Activated CD4-positive, alpha-beta T cell treated with anti-CD3 and anti-CD28 coated beads, Interleukin-2, amount 50 U/mL, for 48 hours (primary cell): ENCODE measurements around the gene PPP1CB.
"Not testable (repeated sequence)": the region's sequence is repeated elsewhere in the genome, so short reads cannot be mapped to it uniquely, and the experiment has no call there.

Experiments
- DNase-seq, 2 experiments: peaks; one replicate each; pipeline ENCODE4 v3.0.0-alpha.2; 2020

PPP1CB gene

DNA sequence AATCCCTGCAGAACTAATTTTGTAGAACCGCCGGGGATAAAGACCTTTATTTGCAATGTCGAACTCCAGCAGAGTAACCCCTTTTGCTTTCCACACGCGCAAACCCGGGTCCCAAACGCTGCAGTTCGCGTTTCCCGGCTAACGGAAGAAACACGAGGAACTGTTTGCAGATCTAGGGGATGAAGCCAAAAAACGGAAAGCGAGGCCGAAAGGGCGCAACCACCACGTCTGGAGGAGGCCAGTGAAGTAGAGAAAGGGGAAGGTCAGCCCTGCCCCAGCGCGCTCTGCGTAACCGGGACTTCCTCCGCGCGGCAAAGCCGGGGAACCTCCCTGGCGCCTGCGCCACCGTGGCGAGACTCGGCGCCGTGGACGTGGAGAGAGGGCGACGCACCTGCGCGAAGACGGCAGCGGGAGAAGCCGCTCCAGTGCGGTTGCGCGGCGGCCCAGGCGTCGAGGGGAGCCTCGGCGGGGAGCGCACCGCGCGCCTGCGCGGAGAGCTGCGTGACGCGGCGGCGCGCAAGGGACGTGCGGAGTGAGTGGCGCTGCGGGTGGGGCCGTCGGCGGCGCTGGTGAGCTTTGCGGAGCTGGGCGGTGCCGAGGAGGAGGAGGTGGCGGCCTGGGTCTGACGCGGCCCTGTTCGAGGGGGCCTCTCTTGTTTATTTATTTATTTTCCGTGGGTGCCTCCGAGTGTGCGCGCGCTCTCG lies at the start of gene PPP1CB:
Gene PPP1CB, plus strand, starts transcription at position 579 of the 704 bp plus-strand sequence. CDS start 295 bp downstream, outside the sequence.
- DNase-seq: peak; percentile 92 to 93

DNA sequence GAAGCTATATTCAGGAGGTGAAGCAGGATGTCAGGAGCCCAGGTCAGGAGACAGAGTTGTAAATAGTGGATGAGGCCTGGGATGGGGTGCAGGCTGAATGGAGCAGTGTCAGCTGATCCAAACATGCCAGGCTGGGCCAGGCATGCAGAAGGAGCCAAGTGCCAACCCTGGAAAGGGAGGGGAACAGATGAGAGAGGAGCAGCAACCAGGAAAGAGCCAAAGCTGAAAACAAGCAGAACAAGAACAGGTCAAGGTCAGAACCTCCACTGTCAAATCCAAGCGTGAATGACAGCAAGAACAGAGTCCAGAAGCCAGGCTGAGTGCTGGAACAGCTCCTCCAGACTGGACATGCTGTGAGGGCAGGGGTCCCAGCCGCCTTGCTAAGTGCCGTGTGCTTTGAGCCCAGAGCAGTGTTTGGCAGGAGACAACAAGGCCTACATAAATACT lies 49.2 kb upstream of the PPP1CB start:
- no peak for DNase-seq

DNA sequence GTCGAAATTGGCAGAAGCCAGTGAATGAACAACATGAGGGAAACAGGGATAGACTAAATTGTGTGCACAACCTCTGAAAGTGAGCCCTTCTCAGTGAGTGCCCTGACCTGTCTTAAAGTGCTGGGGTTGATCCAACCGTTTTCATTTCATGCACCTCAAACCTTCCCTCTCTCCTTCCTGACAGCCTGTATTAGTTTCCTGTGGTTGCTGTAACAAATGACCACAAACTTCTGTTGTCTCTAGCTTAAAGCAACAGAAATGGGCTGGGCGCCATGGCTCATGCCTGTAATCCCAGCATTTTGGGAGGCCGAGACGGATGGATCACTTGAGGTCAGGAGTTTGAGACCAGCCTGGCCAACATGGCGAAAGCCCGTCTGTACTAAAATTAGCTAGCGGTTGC lies 48.8 kb upstream of the PPP1CB start:
- DNase-seq: no peak

DNA sequence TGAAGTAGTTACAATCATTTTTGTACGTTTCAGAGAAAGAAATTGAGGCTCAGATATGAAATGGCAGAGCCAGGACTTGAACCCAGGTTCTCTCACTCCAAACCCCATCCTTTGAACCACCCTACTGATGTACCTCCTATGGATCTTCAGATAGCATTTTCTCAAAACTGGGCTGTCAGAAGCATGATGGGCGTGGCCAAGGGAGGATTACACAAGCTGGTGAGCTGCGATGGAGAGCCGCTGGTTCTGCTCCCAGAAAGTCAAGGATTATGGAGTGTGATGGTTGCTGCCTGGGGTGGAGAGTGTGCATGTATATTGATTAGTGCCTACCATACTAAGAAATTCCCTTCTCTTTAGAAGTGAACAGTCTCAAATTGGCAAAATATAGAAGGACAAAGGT lies 47.0 kb upstream of the PPP1CB start:
- no peak for DNase-seq

DNA sequence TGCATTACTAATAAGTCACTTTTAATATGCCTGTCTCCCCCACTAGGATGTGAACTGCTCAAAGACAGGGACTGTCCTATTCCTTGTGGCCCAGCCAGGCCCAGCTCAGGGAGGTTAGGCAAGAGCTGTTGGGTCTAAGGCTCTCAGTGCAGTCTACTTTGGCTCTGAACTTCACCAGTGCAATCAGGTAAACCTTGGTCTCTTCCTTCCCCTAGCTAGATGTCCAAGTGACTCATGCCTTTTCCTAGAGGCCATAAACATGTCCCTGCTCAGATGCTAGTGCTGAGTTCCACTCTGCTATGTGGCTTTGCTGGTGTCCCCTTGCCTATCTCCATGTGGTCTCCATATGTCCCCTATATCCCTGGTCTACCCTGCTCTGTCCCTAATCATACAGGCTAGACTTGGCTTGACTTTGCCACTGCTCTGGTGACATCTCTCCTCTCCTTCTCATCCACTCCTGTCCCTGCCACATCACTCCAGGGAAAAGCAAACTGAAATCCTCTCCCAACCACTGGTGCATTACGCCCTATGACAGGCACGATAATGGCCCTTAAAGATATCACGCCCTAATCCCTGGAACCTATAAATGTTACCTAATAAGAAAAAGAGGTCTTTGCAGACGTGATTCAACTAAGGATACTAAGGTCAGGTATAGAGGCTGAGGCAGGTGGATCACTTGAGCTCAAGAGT lies 45.7 kb upstream of the PPP1CB start:
- DNase-seq: no peak

DNA sequence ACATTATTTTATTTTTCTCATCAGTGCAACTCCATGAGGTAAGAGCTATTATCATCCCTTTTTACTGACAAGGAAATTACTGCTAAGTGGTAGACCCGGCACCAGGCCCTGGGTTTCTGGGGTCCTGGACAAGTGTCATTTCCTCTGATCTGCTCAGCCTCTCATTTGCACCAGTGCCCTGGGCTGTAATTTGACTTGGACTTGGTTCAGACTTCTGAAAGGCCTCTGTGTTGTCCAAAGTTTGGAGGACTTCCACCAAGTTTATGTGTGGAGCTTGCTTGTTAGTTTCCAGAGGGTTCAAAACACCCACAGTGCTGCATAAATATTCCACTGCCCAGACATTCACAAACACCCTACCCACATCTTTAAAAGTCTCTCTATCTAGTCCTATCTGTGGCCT lies 44.0 kb upstream of the PPP1CB start:
- no peak for DNase-seq

DNA sequence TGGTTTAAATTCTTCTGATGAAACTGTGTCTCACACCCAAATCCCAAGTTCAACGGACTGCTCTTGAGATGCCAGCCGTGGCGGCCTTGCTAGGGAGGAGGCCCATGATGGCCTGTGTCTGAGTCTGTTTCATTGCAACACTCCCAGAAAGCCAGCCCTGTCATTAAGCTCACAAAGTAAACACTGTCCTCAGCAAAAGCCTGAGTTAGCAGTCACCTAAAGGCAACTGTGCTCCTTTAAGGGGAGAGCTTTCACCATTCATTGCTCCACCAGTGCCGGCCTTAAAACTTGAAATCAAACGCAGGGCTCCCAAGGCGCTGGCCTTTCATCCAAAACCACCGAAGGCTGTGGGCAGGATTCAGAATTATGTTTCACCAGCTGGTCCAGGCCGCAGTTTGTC lies 42.5 kb upstream of the PPP1CB start:
- DNase-seq: no peak

DNA sequence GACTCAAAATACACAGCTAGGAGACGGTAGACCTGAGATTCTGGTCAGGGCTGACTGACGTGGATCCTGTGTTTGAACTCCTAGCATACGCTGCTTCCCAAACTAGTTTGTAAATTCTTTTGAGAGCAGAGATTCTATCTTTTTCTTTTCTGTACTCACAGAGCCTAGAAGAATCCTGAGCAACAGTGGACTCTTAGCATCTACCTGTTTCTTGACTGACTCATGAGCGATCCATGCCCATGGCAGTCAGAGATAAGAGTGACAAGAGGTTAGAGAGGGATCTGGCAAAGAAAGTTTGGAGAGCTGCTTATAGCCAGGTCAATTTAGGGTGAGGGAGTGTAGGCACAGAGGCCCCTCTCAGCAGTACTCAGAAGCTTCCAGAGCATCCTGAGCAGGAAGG lies 41.1 kb upstream of the PPP1CB start:
- DNase-seq: no peak

DNA sequence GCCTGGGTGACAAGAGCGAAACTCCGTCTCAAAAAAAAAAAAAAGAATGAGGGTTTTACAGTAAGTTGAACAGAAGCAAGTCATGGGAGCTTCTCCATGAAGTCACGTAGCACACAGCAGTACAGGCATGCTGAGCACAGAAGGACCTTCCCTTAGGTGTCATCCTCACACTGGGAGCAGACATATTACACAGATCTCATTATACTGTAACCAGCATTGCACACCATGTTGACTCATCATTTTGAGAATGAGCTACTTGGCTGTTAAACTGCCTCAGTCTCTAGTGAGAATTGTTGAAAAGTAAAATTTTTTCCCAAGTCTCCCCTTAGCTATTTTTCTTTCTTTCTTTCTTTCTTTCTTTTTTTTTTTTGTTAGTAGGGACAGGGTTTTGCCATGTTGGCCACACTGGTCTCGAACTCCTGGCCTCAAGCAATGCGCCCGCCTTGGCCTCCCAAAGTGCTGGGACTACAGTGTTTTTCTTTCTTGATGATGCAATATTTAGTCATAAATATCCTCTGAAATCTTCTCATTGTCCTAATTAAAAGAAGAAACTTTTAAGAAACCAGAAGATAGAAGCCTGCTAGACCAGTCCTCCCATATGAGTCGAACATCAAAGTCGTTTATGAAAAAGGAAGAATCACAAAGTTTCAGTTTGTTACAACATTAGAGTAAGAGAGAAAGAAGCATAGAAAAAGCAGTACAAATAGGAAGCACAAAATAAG lies 37.9 kb upstream of the PPP1CB start:
- DNase-seq: no peak

DNA sequence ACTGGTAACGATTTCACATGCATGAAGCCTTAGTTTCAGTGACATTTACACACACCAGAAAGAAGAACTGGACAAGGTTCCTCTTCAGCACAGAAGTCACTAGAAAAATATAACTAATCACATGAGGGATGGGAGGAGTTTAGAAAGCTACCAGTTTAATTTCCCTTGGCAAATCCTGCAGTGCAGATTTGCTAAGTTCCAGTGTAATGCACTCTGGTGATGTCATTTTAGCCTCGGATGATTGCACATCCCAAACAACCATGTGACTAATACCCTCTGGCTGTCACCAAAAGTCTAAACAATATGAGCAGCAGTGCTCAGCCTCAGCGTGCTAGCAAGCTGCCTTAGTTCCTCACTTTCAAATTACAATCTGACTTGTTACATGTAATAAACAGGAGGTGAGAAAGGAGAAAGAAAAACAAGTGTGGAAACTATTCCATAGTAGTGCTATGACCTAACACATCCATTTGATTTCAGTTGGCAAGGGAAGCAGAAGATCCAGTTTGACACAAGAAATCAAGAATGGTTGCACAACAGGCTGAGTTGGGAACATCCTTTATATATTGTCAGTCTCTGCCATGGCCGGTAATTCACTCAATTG lies 35.3 kb upstream of the PPP1CB start:
- no peak for DNase-seq

DNA sequence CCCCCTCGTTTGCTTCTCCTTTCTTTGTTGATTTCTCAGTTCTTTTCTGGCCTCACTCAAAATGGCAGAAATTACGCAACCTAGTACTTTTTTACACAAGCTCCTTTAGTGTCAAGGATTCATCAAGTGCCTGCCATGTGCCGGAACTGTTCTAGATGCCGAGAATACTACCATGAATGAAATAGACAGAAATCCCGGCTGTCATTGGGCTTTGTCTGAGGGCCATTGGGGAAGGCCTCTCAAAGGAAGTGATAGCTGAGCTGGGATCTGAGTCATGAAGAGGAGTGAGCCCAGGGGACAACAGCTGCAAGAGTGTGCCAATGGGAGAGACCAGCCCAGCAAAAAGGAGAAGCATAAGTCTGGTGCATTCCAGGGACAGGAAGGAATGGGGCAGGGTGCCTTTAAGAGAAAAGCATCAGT lies 34.3 kb upstream of the PPP1CB start:
- no peak for DNase-seq

DNA sequence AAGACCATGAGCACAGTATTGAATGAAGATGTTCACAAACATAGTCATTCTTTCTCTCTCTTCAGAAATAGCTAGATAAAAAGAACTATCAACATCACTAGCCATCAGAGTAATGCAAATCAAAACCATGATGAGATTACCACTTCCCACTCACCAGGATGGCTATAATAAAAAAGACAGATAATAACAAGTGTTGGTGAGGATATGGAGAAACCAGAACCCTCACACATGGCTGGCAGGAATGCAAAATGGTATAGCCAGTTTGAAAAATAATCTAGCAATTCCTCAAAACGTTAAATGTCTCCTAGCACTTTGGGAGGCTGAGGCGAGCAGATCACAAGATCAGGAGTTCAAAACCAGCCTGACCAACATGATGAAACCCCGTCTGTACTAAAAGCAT lies 31.3 kb upstream of the PPP1CB start:
- no peak for DNase-seq

DNA sequence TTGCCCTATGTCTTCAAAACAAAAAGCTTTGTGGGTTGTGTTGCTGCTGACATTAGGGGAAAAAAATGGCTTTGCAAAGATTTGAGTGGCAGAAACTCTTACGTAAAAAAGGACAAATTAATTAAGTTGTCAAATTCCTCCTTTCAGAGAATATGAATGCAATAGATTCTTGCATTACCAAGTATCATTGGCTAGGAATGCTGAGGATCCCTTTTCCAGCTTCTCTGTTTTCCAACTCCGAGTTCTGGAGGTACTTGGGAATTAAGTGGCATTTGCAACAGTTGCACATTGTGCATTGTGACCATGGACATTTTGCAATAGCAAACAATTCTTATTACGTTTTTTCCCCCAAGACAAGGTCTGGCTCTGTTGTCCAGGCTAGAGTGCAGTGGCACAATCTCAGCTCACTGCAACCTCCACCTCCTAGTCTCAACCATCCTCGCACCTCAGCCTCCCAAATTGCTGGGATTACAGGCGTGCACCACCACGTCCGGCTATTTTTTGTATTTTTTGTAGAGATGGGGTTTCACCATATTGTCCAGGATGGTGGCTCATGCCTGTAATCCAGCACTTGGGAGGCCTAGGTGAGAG lies 29.9 kb upstream of the PPP1CB start:
- no peak for DNase-seq

DNA sequence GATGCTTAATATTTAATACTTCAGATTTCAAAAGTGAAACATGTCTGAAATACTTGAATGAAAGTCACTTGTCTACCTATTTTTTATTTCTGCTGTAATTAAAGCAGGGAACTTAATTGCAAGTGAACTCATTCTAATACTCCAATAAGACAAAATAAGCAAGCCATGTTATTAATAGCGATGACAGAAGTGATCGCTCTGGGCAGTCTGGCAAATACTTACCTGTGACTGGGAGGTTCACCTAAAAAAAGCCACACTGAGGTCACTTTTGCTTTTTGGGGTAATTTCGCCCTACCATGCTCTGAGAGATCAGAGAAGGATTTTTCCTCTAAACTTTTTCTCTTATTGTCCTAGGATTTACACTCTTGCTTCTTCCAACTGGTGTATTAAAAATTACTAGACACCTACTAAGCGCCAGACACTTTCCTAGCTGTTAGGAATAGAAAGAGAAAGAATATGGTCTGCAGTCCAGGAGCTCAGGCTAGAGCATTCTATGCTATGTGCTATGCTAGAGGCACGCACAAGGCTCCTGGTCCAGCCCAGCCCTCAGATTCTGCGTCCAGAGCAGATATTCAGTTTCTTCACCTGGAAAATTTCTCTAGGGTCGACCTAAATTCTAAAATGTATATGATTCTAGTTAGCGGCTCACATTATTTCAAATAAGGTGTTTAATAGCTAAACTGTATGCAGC lies 26.5 kb upstream of the PPP1CB start:
- no peak for DNase-seq

DNA sequence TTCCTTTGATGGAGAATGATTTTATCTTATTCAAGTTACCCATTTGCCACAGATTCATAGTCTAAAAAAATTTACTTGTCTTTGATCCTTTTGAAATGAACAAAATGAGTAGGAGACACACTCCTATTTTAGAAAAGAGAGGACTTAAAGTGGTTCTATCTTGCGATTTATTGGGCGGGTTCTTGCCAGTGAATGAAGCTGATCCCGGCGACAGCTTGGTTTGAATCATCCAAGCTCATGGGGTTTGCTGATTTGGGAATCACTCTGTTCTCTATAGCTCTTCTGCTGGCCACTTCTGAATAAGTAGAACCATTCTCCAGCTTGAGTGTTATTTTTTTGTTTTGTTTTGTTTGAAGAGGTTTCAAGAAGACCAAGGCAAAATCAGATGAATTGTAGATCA lies 25.5 kb upstream of the PPP1CB start:
- DNase-seq: no peak

DNA sequence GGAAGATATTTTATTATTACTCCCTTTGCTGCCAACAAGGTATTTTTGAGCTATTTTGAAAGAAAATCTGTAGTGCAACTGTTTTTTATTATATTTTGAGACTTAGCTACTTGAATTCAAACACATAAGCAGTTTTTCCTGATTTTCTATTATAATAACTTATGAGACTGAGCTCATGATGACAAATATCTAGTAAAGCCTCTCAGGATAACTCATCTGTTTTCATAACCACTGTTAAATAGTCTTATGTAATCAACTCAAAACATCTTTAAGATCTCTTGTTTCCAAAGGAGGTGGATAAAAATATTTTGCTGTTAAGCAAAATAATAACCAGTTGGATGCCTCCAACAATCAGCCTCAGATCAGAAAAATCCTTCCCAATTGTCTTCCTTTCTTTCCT lies 21.9 kb upstream of the PPP1CB start:
- no peak for DNase-seq

DNA sequence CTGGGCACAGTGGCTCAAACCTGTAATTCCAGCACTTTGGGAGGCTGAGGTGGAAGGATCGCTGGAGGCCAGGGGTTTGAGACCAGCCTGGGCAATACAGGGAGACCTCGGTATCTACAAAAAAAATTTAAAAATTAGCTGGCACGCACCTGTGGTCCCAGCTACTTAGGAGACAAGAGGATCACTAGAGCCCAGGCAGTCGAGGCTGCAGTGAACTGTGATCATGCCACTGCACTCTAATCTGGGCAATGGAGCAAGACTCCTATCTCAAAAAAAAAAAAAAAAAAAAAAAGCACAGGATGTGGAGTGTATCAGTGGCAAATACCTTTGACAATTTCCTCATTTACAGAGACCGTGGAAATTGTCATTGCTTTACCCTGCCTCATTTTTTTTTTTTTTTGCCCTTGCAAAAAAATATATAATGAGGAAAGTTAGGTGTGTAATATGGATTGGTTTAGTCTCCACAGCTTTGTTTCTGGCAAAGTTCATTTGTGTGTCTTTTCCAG lies 20.9 kb upstream of the PPP1CB start:
- no peak for DNase-seq

DNA sequence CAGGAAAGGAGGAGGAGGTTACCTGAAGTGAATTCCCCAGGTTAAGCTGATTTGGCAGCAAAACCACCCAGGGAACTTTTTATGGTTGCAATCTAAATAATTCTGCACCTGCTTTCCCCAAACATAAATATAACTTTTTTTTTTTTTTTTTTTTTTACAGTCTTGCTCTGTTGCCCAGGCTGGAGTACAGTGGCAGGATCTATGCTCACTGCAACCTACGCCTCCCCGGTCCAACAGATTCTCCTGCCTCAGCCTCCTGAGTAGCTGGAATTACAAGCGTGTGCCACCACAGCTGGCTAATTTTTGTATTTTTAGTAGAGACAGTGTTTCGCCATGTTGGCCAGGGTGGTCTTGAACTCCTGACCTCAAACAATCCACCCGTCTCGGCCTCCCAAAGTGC lies 16.1 kb upstream of the PPP1CB start:
- no peak for DNase-seq

DNA sequence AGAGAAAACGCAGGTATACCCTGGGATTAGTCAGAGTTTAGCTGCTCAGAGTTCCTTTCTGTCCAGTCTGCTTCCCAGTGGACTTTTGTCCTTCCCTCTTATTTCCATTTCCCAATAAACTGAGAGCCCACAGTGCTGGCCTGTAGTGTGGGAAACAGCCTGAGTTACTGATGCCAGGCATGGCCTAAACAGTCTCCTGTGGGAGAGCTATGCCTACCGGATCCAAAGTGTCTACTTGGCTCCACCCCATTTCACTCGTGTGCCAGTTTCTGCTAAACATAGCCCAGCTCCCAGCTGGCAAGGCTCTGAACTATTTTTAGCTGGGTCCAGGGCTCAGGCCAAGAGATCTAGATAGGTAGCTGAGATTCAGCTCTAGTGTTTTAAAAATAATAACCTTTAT lies 15.6 kb upstream of the PPP1CB start:
- DNase-seq: no peak

DNA sequence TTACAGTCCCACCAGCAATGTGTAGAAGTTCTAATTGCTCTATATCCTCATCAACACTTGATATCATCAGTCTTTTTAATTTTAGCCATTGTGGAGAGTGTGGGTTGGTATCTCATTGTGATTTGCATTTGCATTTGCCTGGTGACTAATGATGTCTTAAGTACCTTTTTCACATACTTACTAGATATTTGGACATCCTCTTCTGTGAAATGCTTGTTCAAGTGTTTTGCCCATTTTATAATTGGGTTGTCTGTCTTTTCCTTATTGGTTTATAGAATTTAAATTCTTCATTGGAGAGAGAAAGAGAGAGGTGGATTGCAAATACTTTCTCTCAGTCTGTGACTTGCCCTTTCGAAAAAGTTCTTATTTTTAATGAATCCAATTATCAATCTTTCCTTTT lies 14.0 kb upstream of the PPP1CB start:
- DNase-seq: no peak

DNA sequence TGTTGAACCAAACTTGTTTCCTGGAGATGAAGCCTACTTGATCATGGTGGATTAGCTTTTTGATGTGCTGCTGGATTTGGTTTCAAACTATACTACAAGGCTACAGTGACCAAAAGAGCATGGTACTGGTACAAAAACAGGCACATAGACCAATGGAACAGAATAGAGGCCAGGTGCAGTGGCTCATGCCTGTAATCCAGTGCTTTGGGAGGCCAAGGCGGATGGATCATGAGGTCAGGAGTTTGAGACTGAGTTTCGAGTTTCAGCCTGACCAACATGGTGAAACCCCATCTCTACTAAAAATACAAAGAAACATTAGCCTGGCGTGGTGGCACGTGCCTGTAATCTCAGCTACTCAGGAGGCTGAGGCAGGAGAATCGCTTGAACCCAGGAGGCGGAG lies 9.0 kb upstream of the PPP1CB start:
- not testable (repeated sequence) for DNase-seq

DNA sequence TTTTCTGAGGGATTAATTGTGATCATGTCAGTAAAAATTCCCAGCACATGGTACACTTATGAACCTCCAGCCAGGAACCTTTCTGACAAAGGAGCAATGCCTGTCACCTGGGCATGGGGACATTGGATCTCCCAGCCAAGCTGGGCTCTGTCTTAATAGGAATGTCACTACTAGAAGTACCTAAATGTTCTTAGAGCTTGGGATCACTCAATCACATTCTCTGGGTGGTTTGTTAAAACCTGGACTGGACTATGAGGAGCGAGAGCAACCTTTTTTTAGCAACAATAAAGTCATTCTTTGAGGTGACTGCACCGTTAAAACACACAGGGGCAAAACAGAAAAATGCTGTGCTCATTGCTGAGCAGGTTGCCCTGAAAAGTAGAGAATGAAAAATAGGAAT lies 6.4 kb upstream of the PPP1CB start:
- no peak for DNase-seq
